Liver (tissue), 9 donors: ENCODE results near the gene MRPL18. TPM values are rescaled to one million over a fixed set of nuclear protein-coding genes. Genes with fewer than 3 reads are reported as not detected.

ENCODE experiments used
- DNase-seq: peaks from one replicate; pipeline ENCODE4 v3.0.0-alpha.2; 2017; ENCODE audit warnings: low spot score
- H3K27ac ChIP-seq, 2 donors: one replicate each; pipeline ENCODE4 v1.7.0; 2013; ENCODE audit warnings: inconsistent platforms in 2 of 2, low read length in 2 of 2, control low read depth in 1 of 2, low read depth in 1 of 2, mild to moderate bottlenecking in 1 of 2
- H3K27me3 ChIP-seq, 4 donors: one replicate each; pipeline versions ENCODE4 v1.6.1 to v1.7.0; 2013; ENCODE audit warnings: low read length in 3 of 4, inconsistent platforms in 1 of 4, mild to moderate bottlenecking in 1 of 4, moderate library complexity in 1 of 4; ENCODE audit not compliant: control insufficient read depth in 4 of 4, insufficient read depth in 4 of 4
- H3K36me3 ChIP-seq, 4 donors: one replicate each; pipeline versions ENCODE4 v1.6.1 to v1.7.0; 2013; ENCODE audit warnings: low read length in 3 of 4, mild to moderate bottlenecking in 3 of 4, low read depth in 1 of 4, moderate library complexity in 1 of 4; ENCODE audit not compliant: control insufficient read depth in 4 of 4, insufficient read depth in 3 of 4
- H3K4me1 ChIP-seq, 4 donors: one replicate each; pipeline versions ENCODE4 v1.6.1 to v1.7.0; 2013; ENCODE audit warnings: low read length in 3 of 4, mild to moderate bottlenecking in 3 of 4, moderate library complexity in 1 of 4; ENCODE audit not compliant: control insufficient read depth in 4 of 4, insufficient read depth in 4 of 4
- H3K4me3 ChIP-seq, 3 donors: one replicate each; pipeline versions ENCODE4 v1.6.1 to v1.7.0; 2013; ENCODE audit warnings: low read length in 3 of 3, control low read depth in 1 of 3, low read depth in 1 of 3, mild to moderate bottlenecking in 1 of 3
- H3K9ac ChIP-seq, 2 donors: one replicate each; pipeline ENCODE4 v1.7.0; 2013; ENCODE audit warnings: low read length in 2 of 2, mild to moderate bottlenecking in 2 of 2, moderate library complexity in 2 of 2, control low read depth in 1 of 2, low read depth in 1 of 2
- H3K9me3 ChIP-seq, 4 donors: one replicate each; pipeline versions ENCODE4 v1.6.1 to v1.7.0; 2013; ENCODE audit warnings: low read length in 3 of 4; ENCODE audit not compliant: control insufficient read depth in 4 of 4
- CTCF ChIP-seq: fragments of 150-350 bp; IDR thresholded peaks from 2 replicates; pipeline ENCODE4 v1.5.1; 2017; ENCODE audit warnings: improper control_type of control experiment, low read depth, low read length; ENCODE audit not compliant: missing input control
- EGR1 ChIP-seq, 2 donors: IDR thresholded peaks; 2 replicates each; pipeline ENCODE4 v1.6.1; 2016 to 2018; ENCODE audit warnings: antibody characterized with exemption in 2 of 2, low read depth in 2 of 2
- FOXA1 ChIP-seq: IDR thresholded peaks from 2 replicates; pipeline ENCODE4 v1.6.1; 2016; ENCODE audit warnings: antibody characterized with exemption
- FOXA2 ChIP-seq: IDR thresholded peaks from 2 replicates; pipeline ENCODE4 v1.6.1; 2016; ENCODE audit warnings: antibody characterized with exemption
- GABPA ChIP-seq, 2 donors: IDR thresholded peaks in 1 of 2; conservative IDR thresholded peaks in 1 of 2; 2 replicates each; pipeline ENCODE4 v1.6.1; 2016; ENCODE audit warnings: antibody characterized with exemption in 2 of 2, mild to moderate bottlenecking in 1 of 2, moderate library complexity in 1 of 2
- HNF4A ChIP-seq, 2 donors: conservative IDR thresholded peaks; 2 replicates each; pipeline ENCODE4 v1.6.1; 2016; ENCODE audit warnings: antibody characterized with exemption in 2 of 2, mild to moderate bottlenecking in 2 of 2
- HNF4G ChIP-seq: IDR thresholded peaks from 2 replicates; pipeline ENCODE4 v1.6.1; 2016; ENCODE audit warnings: antibody characterized with exemption
- JUND ChIP-seq, 2 donors: IDR thresholded peaks; 2 replicates each; pipeline ENCODE4 v1.6.1; 2016; ENCODE audit warnings: antibody characterized with exemption in 2 of 2
- NR2F2 ChIP-seq: IDR thresholded peaks from 2 replicates; pipeline ENCODE4 v1.6.1; 2016; ENCODE audit warnings: antibody characterized with exemption
- RAD21 ChIP-seq, 2 donors: IDR thresholded peaks; 2 replicates each; pipeline ENCODE4 v1.6.1; 2016; ENCODE audit warnings: antibody characterized with exemption in 2 of 2, mild to moderate bottlenecking in 2 of 2
- REST ChIP-seq: IDR thresholded peaks from 2 replicates; pipeline ENCODE4 v1.6.1; 2016; ENCODE audit warnings: antibody characterized with exemption, mild to moderate bottlenecking
- RXRA ChIP-seq, 2 donors: IDR thresholded peaks; 2 replicates each; pipeline ENCODE4 v1.6.1; 2017 to 2018; ENCODE audit warnings: antibody characterized with exemption in 2 of 2, mild to moderate bottlenecking in 1 of 2
- SP1 ChIP-seq: IDR thresholded peaks from 2 replicates; pipeline ENCODE4 v1.6.1; 2018; ENCODE audit warnings: antibody characterized with exemption, mild to moderate bottlenecking
- TAF1 ChIP-seq: conservative IDR thresholded peaks from 2 replicates; pipeline ENCODE4 v1.6.1; 2016; ENCODE audit warnings: antibody characterized with exemption, mild to moderate bottlenecking
- YY1 ChIP-seq: IDR thresholded peaks from 2 replicates; pipeline ENCODE4 v1.6.1; 2016; ENCODE audit warnings: antibody characterized with exemption, mild to moderate bottlenecking
- ZBTB33 ChIP-seq: IDR thresholded peaks from 2 replicates; pipeline ENCODE4 v1.6.1; 2016; ENCODE audit warnings: antibody characterized with exemption
- WGBS: extraction: QIAGEN DNeasy Blood & Tissue Kit; methylation state at CpG from one replicate; pipeline ENCODE4 v1.1.7; 2013; 5-methylcytosine and 5-hydroxymethylcytosine counted together
- polyA plus RNA-seq, 2 donors: library from polyadenylated mRNA; stranded (reverse) in 1 of 2; unstranded in 1 of 2; fragments of 200-250 nt in 1 of 2; fragments of >200 nt in 1 of 2; fragmentation: Nextera tagmentation in 1 of 2; extraction: Ambion mirVana in 1 of 2; gene quantifications; one replicate each; pipeline versions ENCODE4 v1.2.1 to v1.2.3, GENCODE V29; 2013 to 2015
- total RNA-seq, 2 donors: library from RNA; depleted of rRNA; stranded (reverse); fragments of >200 nt; gene quantifications; one replicate each; pipeline ENCODE4 v1.2.3, GENCODE V29; 2014
- TF ChIP-seq, protein P1 (sequence below): IDR thresholded peaks from 2 replicates; pipeline ENCODE4 v1.6.1; 2016; ENCODE audit warnings: antibody characterized with exemption
- TF ChIP-seq, protein P2 (sequence below): IDR thresholded peaks from 2 replicates; pipeline ENCODE4 v1.6.1; 2016; ENCODE audit warnings: antibody characterized with exemption
- donor health status: healthy.
- donor health status: healthy.
- donor health status: healthy.
- donor health status: healthy.
- donor health status: healthy.

Gene MRPL18
- total and polyA plus RNA-seq, 4 donors, result 32.5 to 61.9 (median 41.9) TPM

DNA sequence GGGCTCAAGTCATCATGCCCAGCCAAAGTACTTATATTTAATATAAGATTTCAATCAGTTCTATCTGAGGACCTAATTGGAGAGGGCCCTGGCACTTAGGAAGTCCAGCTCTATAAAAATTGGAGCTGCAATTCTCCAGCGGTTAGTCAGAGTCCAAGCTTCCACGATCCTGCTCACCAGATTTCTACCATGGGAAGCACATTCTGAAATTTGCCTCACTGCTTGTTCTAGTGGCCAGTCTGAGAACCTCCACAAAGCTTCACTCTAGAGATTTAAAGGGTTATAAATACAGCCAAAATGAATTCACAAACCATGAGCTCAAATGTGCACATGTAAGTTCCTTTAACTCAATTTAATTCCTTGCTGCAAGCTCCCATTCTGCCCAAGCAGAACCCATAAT lies 43.3 kb downstream of the MRPL18 start:
- no peaks in the 10 kb centered on the region for H3K27me3 ChIP-seq
- 90% methylated on average over 2 of the region's 2 CpGs for WGBS
- TF ChIP-seq JUND (IDR thresholded peaks at IDR 0.05) (no peak), RAD21 (IDR thresholded peaks at IDR 0.05) (no peak), HNF4G (no peak), HNF4A (conservative IDR thresholded peaks at IDR 0.05) (no peak), EGR1 (IDR thresholded peaks at IDR 0.05; ENCODE audit: low read depth in 2 of 2) (no peak), RXRA (IDR thresholded peaks at IDR 0.05) (no peak)

GRCh38 chr6:159833997-159834603 lies 43.8 kb downstream of the MRPL18 start:
- Histone ChIP-seq H3K9me3 (no peaks in the 10 kb centered on the region), H3K36me3 (no peaks in the 10 kb centered on the region), H3K9ac (no peak overlapping the region), H3K27ac (no peak overlapping the region), H3K4me1 (no peaks in the 10 kb centered on the region), H3K27me3 (no peaks in the 10 kb centered on the region), H3K4me3 (no peak overlapping the region)
- DNase-seq, result no peak
- TF ChIP-seq SP1, result no peak
- TF ChIP-seq RAD21 (IDR thresholded peaks at IDR 0.05), result no peak
- no peak for TF ChIP-seq CTCF
- no peak for TF ChIP-seq FOXA2
- TF ChIP-seq RXRA (IDR thresholded peaks at IDR 0.05), result no peak
- TF ChIP-seq NR2F2, result no peak
- TF ChIP-seq GABPA (IDR thresholded peaks at IDR 0.05 in 1 of 2, conservative IDR thresholded peaks at IDR 0.05 in 1 of 2), result no peak
- no peak for TF ChIP-seq ZBTB33
- no peak for TF ChIP-seq TAF1
- TF ChIP-seq YY1, result no peak
- TF ChIP-seq, protein P1, sequence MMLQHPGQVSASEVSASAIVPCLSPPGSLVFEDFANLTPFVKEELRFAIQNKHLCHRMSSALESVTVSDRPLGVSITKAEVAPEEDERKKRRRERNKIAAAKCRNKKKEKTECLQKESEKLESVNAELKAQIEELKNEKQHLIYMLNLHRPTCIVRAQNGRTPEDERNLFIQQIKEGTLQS, result no peak
- no peak for TF ChIP-seq HNF4G
- TF ChIP-seq HNF4A (conservative IDR thresholded peaks at IDR 0.05), result no peak
- TF ChIP-seq EGR1 (IDR thresholded peaks at IDR 0.05; ENCODE audit: low read depth in 2 of 2), result no peak
- TF ChIP-seq JUND (IDR thresholded peaks at IDR 0.05), result no peak
- TF ChIP-seq, protein P2, sequence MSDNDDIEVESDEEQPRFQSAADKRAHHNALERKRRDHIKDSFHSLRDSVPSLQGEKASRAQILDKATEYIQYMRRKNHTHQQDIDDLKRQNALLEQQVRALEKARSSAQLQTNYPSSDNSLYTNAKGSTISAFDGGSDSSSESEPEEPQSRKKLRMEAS, result no peak
- TF ChIP-seq REST, result no peak
- no peak for TF ChIP-seq FOXA1
- 87% methylated on average over 5 of the region's 5 CpGs for WGBS

More for the DNA sequence above, 43.3 kb downstream of the MRPL18 start:
- no peaks in the 10 kb centered on the region for H3K9me3 ChIP-seq
- no peak overlapping the region for H3K27ac ChIP-seq
- DNase-seq, result no peak
- no peaks in the 10 kb centered on the region for H3K36me3 ChIP-seq
- H3K4me3 ChIP-seq, result no peak overlapping the region
- H3K9ac ChIP-seq, result no peak overlapping the region
- H3K4me1 ChIP-seq, result no peaks in the 10 kb centered on the region
